Measurements from ENCODE around the gene ANKZF1.
A peak's percentile ranks its signal among the peaks of the same experiment; 100 is the strongest.

Gene ANKZF1

GRCh38 chr2:219246559-219246958, 17.0 kb downstream of the ANKZF1 start:
- DNase-seq (ENCODE audit: low read depth), result no peak
- H3K4me3 ChIP-seq (ENCODE audit: control insufficient read depth, low read depth, low read length), result peak overlapping the region; percentile 91
- TF ChIP-seq CTCF (conservative IDR thresholded peaks at IDR 0.05; ENCODE audit: control insufficient read depth, insufficient read depth, low read depth, low read length), result no peak

GRCh38 chr2:219247678-219248642, 18.4 kb downstream of the ANKZF1 start:
- no peak for DNase-seq (ENCODE audit: low read depth)
- no peak overlapping the region for H3K4me3 ChIP-seq (ENCODE audit: control insufficient read depth, low read depth, low read length)

GRCh38 chr2:219248845-219249202, 19.2 kb downstream of the ANKZF1 start:
- no peak overlapping the region for H3K4me3 ChIP-seq (ENCODE audit: control insufficient read depth, low read depth, low read length)
- no peak for DNase-seq (ENCODE audit: low read depth)
- no peak for TF ChIP-seq CTCF (conservative IDR thresholded peaks at IDR 0.05; ENCODE audit: control insufficient read depth, insufficient read depth, low read depth, low read length)

More at GRCh38 chr2:219247678-219248642, 18.4 kb downstream of the ANKZF1 start:
- TF ChIP-seq CTCF (conservative IDR thresholded peaks at IDR 0.05; ENCODE audit: control insufficient read depth, insufficient read depth, low read depth, low read length), result no peak

- no peak for TF ChIP-seq CTCF (conservative IDR thresholded peaks at IDR 0.05; ENCODE audit: control insufficient read depth, insufficient read depth, low read depth, low read length)
- peak; percentile 83 for DNase-seq (ENCODE audit: low read depth)
- H3K4me3 ChIP-seq (ENCODE audit: control insufficient read depth, low read depth, low read length), result no peak overlapping the region
Measured at GRCh38 chr2:219249203-219249980, 19.8 kb downstream of the ANKZF1 start.

- TF ChIP-seq CTCF (conservative IDR thresholded peaks at IDR 0.05; ENCODE audit: control insufficient read depth, insufficient read depth, low read depth, low read length), result no peak
- DNase-seq (ENCODE audit: low read depth), result no peak
- H3K4me3 ChIP-seq (ENCODE audit: control insufficient read depth, low read depth, low read length), result no peak overlapping the region
Measured at GRCh38 chr2:219250049-219250781, 20.6 kb downstream of the ANKZF1 start.

- no peak for TF ChIP-seq CTCF (conservative IDR thresholded peaks at IDR 0.05; ENCODE audit: control insufficient read depth, insufficient read depth, low read depth, low read length)
- no peak for DNase-seq (ENCODE audit: low read depth)
- no peak overlapping the region for H3K4me3 ChIP-seq (ENCODE audit: control insufficient read depth, low read depth, low read length)
Measured at GRCh38 chr2:219251656-219252055, 22.1 kb downstream of the ANKZF1 start.

Measured in fibroblast of mammary gland (primary cell).